GM18909 (cell line): ENCODE data around the gene TAF1B.

Source experiments
- ATAC-seq: cut with Tn5 transposase; IDR thresholded peaks from one replicate; pipeline ENCODE4 v1.9.1; 2021; ENCODE audit warnings: mild to moderate bottlenecking; ENCODE audit not compliant: unreplicated experiment, poor library complexity

The TAF1B gene

GRCh38 chr2:9937258-9937657 lies 94.0 kb downstream of the TAF1B start:
- ATAC-seq, result no peak

DNA sequence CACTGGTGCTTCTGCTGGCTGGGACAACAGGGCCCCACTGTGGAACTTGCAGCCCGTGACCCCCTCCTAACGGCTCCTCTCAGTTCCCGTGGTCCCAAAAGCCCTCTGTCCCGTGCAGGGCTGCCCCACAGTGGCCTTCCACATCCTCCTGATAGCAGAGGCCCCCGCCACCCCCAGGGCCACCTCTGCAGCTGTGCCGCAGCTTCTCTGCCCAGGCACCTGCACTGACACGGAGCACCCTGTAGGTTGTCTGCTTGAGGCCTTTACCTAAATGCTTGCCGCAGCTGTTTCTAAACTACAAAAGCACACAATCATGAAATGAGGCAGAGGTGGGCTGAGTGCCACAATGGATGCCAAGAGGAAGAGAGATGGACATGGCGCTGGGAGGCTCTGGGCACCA lies 94.7 kb downstream of the TAF1B start:
- ATAC-seq, result no peak

DNA sequence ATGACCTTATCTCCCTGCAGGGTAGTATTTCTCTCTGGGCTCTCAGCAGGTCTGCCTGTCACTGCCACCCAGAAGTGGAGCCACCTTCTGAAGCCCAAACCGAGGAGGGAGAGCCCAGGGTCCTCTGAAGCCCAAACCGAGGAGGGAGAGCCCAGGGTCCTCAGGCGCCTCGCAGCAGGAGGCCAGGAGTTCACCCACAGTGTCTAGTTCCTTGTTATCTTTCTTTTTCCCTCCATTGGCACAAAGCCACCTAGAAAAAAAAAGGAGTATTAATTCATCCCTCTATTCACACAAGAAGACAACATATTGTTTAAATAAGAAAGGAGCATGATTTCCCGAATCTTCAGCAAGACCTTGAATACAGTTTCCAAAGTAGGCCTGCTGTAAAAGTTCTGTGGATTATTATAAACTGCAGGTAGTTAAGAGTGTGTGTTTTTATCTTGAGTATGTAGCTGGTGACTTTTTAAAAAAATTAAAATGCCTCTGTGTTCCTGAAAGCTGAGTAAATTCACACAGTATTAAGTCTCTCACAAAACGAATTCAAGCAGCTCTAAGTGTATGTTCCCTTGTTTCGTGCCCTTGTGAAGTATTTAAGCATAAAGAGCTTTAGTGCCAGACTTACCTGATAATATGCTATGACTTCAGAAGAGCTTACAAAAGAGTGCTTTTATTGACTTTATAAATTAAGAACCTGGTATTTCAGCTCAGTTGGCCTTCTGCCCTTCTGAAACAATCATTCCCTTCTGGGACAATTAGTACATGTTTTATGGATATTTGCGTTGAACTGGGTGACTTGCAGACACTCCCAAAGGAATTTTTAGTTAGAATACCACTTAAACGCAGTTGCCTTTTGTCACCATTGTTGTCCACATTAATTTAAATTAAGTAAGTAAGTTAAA lies 96.6 kb downstream of the TAF1B start:
- ATAC-seq, result no peak

GRCh38 chr2:9941196-9941995 lies 98.1 kb downstream of the TAF1B start:
- ATAC-seq, result no peak

DNA sequence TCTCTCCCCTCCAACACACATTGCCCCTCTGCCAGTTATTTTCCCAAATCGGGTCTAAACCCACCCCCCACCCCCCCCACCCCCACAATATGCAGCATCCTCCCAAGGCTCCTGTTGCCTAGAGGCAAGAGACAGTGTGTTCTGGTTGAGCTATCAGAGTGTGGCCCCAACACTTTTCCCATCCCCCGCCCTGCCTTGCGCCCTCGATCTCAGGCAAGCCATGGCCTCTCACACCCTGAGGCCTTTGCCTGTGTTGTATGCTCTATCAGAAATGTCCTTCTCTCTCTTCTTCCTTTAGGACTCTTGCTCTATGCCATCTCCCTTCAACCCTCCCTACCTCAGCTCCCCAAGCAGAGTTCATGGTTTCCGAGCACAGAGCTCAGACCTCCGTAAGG lies 98.7 kb downstream of the TAF1B start:
- no peak for ATAC-seq

- no peak for ATAC-seq
Observed at GRCh38 chr2:9944330-9944758, 101.1 kb downstream of the TAF1B start.

- ATAC-seq, result no peak
Observed at GRCh38 chr2:9945596-9945995, 102.3 kb downstream of the TAF1B start.

DNA sequence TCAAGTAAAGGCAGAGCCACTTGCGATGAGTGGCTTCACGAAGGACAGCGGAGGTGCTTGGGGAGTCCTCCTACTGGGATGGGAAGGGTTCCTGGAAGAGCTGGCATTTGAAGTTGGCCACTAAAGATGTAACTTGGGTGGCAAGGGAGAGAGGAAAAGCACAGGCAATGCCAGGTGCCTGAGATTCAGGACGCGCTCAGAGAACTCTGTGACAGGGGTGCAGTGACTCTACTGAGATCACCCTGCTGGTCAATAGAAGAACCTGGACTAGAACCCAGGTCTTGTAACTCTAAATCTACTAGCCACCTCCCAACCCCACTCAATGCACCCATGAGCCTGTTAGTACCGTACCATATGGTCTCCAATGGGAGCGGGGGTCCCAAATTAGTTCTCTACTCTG lies 102.8 kb downstream of the TAF1B start:
- ATAC-seq, result no peak

DNA sequence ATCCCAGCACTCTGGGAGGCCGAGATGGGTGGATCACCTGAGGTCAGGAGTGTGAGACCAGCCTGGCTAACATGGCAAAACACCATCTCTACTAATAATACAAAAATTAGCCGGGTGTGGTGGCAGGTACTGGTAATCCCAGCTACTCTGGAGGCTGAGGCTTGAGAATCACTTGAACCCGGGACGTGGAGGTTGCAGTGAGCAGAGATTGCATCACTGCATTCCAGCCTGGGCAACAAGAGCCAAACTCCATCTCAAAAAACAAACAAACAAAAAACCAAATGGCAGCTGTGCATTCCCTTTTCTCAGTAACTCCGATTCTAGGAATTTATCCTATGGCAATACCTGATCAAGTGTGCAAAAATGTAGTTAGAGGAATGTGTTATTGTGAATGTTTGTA lies 103.5 kb downstream of the TAF1B start:
- ATAC-seq, result no peak

DNA sequence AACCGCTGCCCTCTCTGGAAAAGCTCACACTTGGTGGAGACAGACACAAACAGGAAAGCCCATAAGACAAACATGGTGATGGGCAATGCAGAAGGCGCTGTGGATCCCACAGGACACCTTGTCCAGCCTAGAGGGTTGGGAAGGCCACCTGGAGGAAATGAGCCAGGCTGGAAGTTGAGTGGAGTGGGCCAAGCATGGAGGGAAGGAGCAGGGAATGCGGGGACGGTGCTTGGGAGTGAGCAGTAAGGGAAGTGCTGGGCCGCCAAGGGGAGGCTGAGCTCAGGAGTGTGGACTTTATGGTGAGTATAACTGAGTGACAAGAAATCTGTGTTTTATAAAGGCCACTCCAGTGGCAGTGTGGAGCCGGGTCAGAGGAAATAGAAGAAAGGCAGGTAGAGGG lies 105.4 kb downstream of the TAF1B start:
- ATAC-seq, result no peak

- ATAC-seq, result no peak
Observed at GRCh38 chr2:9949239-9949991, 106.1 kb downstream of the TAF1B start.

GRCh38 chr2:9949992-9950520 lies 106.8 kb downstream of the TAF1B start:
- no peak for ATAC-seq

DNA sequence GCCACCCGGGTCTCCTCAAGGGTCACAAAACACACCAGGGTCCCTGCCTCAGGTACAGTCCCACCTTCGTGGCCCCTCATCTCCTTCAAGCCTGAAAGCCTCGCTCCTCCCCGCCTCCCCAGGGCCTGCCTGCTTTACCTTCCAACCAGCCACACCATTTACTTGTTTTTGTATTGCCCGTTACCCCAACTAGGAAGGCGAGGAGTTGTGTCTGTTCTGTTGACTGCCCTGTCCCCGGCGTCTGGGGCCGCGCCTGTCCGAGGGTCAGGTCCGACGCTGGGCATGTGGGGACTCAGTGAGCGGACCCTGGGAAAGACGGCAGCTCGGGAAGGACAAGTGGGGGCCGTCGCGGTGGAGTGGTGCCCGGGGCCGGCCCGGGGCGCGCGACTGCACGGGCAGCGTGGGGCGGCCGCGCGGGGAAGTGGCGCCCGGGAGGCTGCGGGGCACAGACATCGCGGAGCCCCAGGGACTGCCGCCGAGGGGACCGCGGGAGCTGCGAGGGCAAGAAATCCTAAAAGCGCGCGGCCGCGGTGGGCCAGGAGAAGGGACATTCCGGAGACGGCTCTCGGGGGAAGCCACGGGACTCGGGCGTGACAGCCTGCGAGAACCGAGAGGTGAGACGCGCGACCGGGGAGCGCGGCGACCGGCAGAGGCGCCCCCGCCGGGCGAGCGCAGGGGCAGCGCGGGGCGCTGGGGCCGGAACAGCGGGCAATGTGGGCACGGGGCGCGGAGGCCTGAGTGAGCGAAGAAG lies 107.4 kb downstream of the TAF1B start:
- ATAC-seq, result peak; percentile 40

- no peak for ATAC-seq
Observed at GRCh38 chr2:9951272-9951521, 107.9 kb downstream of the TAF1B start.

GRCh38 chr2:9951522-9952285 lies 108.4 kb downstream of the TAF1B start, which contains the start of gene GRHL1:
Gene GRHL1 (plus strand): TSS chr2:9951693. CDS start chr2:9951834, 141 bp downstream.
- peak; percentile 96 for ATAC-seq

DNA sequence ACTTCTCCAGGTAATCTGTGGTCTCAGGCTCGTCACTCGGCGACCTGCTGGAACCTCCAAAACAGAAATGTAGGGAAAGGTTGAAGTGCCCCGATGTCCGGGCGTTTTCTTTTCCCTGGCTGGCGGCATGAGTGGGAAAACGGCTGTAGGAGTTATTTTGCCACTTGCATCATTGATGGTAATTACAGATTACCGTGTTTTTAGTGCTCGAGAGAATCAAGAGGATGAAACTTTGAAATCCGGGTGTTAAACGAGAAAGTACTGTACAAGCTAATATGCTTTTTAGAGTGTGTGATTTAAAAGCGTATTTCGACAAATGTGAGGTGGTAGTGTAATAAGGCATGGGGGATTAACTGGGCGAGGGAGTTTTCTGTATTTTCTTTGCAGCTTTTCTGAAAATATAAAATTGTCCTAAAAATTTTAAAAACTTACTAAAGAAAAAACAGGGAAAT lies 109.0 kb downstream of the TAF1B start:
- no peak for ATAC-seq

- ATAC-seq, result no peak
Observed at GRCh38 chr2:9952856-9953503, 109.7 kb downstream of the TAF1B start.

GRCh38 chr2:9954136-9954535 lies 110.9 kb downstream of the TAF1B start:
- no peak for ATAC-seq

DNA sequence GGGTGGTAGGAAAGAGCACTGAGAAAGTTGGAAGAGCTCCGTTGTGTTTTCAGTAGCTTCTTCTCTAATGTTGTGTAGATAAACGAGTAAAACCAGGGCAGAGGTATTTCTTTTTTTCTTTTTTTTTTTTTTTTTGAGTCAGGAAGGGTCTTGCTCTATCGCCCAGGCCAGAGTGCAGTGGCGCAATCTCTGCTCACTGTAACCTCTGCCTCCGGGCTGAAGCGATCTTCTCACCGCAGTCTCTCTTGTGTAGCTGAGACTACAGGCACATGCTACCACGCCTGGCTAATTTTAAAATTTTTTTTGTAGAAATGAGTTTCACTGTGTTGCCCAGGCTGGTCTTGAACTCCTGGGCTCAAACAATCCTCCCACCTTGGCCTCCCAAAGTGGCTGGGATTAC lies 114.8 kb downstream of the TAF1B start:
- ATAC-seq, result no peak
